GM18861 (cell line): Measurements from ENCODE around the gene RABGAP1.

Source experiments
- ATAC-seq: cut with Tn5 transposase; IDR thresholded peaks from one replicate; pipeline ENCODE4 v1.9.1; 2021; ENCODE audit not compliant: unreplicated experiment

The RABGAP1 gene

GRCh38 chr9:123109540-123110279 lies 168.9 kb downstream of the RABGAP1 start:
- ATAC-seq, result no peak

GRCh38 chr9:123111427-123112014 lies 170.7 kb downstream of the RABGAP1 start:
- no peak for ATAC-seq

GRCh38 chr9:123112015-123112975 lies 171.5 kb downstream of the RABGAP1 start:
- ATAC-seq, result no peak

GRCh38 chr9:123113185-123113584 lies 172.4 kb downstream of the RABGAP1 start:
- no peak for ATAC-seq

- ATAC-seq, result no peak
Measured at GRCh38 chr9:123115146-123115913, 174.5 kb downstream of the RABGAP1 start.

- ATAC-seq, result no peak
Measured at GRCh38 chr9:123116036-123116435, 175.2 kb downstream of the RABGAP1 start.

- no peak for ATAC-seq
Measured at GRCh38 chr9:123119566-123119965, 178.7 kb downstream of the RABGAP1 start.

GRCh38 chr9:123120131-123120530 lies 179.3 kb downstream of the RABGAP1 start:
- ATAC-seq, result no peak

- ATAC-seq, result no peak
Measured at GRCh38 chr9:123120953-123121352, 180.1 kb downstream of the RABGAP1 start.

- no peak for ATAC-seq
Measured at GRCh38 chr9:123121457-123121856, 180.6 kb downstream of the RABGAP1 start.

GRCh38 chr9:123127512-123128075 lies 186.8 kb downstream of the RABGAP1 start:
- ATAC-seq, result no peak

GRCh38 chr9:123128591-123128990 lies 187.8 kb downstream of the RABGAP1 start:
- no peak for ATAC-seq

- ATAC-seq, result no peak
Measured at GRCh38 chr9:123129423-123129822, 188.6 kb downstream of the RABGAP1 start.

- ATAC-seq, result no peak
Measured at GRCh38 chr9:123131258-123131657, 190.4 kb downstream of the RABGAP1 start.

- ATAC-seq, result no peak
Measured at GRCh38 chr9:123131993-123132392, 191.2 kb downstream of the RABGAP1 start.

- ATAC-seq, result no peak
Measured at GRCh38 chr9:123132696-123133095, 191.9 kb downstream of the RABGAP1 start.

GRCh38 chr9:123135430-123135829 lies 194.6 kb downstream of the RABGAP1 start:
- no peak for ATAC-seq

GRCh38 chr9:123138163-123138562 lies 197.3 kb downstream of the RABGAP1 start:
- no peak for ATAC-seq

GRCh38 chr9:123149067-123149466 lies 208.2 kb downstream of the RABGAP1 start:
- ATAC-seq, result no peak

- ATAC-seq, result no peak
Measured at GRCh38 chr9:123150708-123151503, 210.1 kb downstream of the RABGAP1 start.
